Hair follicle dermal papilla cell (primary cell): Measurements from ENCODE around the gene PROKR1. TPM values are rescaled to one million over a fixed set of nuclear protein-coding genes. Genes with fewer than 3 reads are reported as not detected.

Experiments
- total RNA-seq: library from RNA; depleted of rRNA; stranded (reverse); fragments of >200 nt; gene quantifications from 2 replicates; pipeline ENCODE4 v1.2.3, GENCODE V29; 2012

Gene PROKR1
- not detected in 2 replicates for total RNA-seq

GRCh38 chr2:68643011-68643873 lies at the start of gene PROKR1:
TSS of gene PROKR1 (plus strand) at chr2:68643579. CDS start at chr2:68645822, 2,243 bp downstream.

Other genes with a start within 250 kb of the PROKR1 start
- 0.16 and 0.49 TPM in 2 replicates for gene FBXO48, start 176.3 kb upstream of the PROKR1 start, total RNA-seq
- gene APLF, start 176.0 kb upstream of the PROKR1 start, total RNA-seq, result 8.5 and 10.5 TPM in 2 replicates
- gene ARHGAP25, start 91.2 kb downstream of the PROKR1 start, total RNA-seq, result 0.49 and 1.3 TPM in 2 replicates
- not detected in 2 replicates for gene BMP10, start 227.8 kb downstream of the PROKR1 start, total RNA-seq